Ishikawa (cell line): ENCODE results near the gene APBA2.

Experiments
- CEBPB ChIP-seq: IDR thresholded peaks from 2 replicates; pipeline ENCODE4 v1.6.1; 2012
- CREB1 ChIP-seq: IDR thresholded peaks from 2 replicates; pipeline ENCODE4 v1.6.1; 2012; ENCODE audit warnings: low read depth
- EGR1 ChIP-seq: IDR thresholded peaks from 2 replicates; pipeline ENCODE4 v1.6.1; 2012
- EP300 ChIP-seq: IDR thresholded peaks from 2 replicates; pipeline ENCODE4 v1.6.1; 2012; ENCODE audit warnings: borderline replicate concordance
- FOXM1 ChIP-seq: IDR thresholded peaks from 2 replicates; pipeline ENCODE4 v1.6.1; 2012; ENCODE audit warnings: low read depth, borderline replicate concordance
- NFIC ChIP-seq: IDR thresholded peaks from 2 replicates; pipeline ENCODE4 v1.6.1; 2012
- RAD21 ChIP-seq: IDR thresholded peaks from 2 replicates; pipeline ENCODE4 v1.6.1; 2012; ENCODE audit warnings: low read depth
- TAF1 ChIP-seq: IDR thresholded peaks from 2 replicates; pipeline ENCODE4 v1.6.1; 2012; ENCODE audit warnings: low read depth, mild to moderate bottlenecking
- TCF12 ChIP-seq: IDR thresholded peaks from 2 replicates; pipeline ENCODE4 v1.6.1; 2012; ENCODE audit warnings: low read depth
- TEAD4 ChIP-seq: IDR thresholded peaks from 2 replicates; pipeline ENCODE4 v1.6.1; 2012
- YY1 ChIP-seq: IDR thresholded peaks from 2 replicates; pipeline ENCODE4 v1.6.1; 2012; ENCODE audit warnings: low read depth
- ZBTB7A ChIP-seq: IDR thresholded peaks from 2 replicates; pipeline ENCODE4 v1.6.1; 2012; ENCODE audit warnings: low read depth
- TF ChIP-seq, protein P1 (sequence below): IDR thresholded peaks from 2 replicates; pipeline ENCODE4 v1.6.1; 2012; ENCODE audit warnings: low read depth, mild to moderate bottlenecking
- TF ChIP-seq, protein P2 (sequence below): IDR thresholded peaks from 2 replicates; pipeline ENCODE4 v1.6.1; 2012
- TF ChIP-seq, protein P3 (sequence below): IDR thresholded peaks from 2 replicates; pipeline ENCODE4 v1.6.1; 2012

APBA2 gene

DNA sequence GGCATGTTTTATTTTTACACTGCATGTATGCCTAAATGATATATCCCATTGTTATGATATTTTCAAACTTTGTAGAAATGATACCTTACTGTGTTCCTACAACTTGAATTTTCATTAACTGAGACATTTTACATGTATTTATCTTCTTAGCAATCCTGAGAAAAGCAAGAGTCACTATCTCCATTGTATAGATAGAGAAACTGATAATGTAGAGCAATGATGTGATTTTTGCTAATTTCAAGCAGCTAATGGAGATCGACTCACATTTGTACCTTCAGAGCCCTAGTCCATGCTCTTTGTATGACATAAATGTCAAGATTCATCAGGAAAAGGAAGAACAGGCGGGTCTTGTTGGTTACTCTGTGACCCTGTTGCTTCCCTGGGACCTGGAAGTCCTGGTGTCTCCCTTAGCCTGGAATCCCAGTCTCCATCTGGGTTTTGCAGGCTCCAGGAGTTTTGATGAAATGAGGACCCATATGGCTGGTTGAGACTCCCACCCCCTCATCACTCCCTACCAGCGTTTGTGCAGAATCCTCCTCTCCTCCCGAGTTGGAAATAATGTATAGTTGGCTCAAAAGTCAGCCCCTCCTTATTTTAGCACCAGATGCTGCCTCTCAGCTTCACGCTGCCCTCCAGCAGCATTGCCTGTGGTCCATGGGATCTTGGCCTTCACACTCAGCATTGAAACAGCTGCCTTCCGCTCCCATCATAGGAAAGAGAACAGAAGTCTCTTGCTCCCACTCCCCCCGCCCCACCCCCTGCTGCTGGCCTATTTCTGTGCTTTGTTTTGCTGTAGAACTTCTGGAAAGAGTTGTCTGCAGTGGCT, 67.1 kb downstream of the APBA2 start:
- TF ChIP-seq TAF1 (no peak), NFIC (no peak), TCF12 (no peak), FOXM1 (no peak), EP300 (no peak), CREB1 (no peak), TEAD4 (no peak), CEBPB (no peak), ZBTB7A (no peak), YY1 (no peak), RAD21 (no peak)
- TF ChIP-seq, protein P1, sequence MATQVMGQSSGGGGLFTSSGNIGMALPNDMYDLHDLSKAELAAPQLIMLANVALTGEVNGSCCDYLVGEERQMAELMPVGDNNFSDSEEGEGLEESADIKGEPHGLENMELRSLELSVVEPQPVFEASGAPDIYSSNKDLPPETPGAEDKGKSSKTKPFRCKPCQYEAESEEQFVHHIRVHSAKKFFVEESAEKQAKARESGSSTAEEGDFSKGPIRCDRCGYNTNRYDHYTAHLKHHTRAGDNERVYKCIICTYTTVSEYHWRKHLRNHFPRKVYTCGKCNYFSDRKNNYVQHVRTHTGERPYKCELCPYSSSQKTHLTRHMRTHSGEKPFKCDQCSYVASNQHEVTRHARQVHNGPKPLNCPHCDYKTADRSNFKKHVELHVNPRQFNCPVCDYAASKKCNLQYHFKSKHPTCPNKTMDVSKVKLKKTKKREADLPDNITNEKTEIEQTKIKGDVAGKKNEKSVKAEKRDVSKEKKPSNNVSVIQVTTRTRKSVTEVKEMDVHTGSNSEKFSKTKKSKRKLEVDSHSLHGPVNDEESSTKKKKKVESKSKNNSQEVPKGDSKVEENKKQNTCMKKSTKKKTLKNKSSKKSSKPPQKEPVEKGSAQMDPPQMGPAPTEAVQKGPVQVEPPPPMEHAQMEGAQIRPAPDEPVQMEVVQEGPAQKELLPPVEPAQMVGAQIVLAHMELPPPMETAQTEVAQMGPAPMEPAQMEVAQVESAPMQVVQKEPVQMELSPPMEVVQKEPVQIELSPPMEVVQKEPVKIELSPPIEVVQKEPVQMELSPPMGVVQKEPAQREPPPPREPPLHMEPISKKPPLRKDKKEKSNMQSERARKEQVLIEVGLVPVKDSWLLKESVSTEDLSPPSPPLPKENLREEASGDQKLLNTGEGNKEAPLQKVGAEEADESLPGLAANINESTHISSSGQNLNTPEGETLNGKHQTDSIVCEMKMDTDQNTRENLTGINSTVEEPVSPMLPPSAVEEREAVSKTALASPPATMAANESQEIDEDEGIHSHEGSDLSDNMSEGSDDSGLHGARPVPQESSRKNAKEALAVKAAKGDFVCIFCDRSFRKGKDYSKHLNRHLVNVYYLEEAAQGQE: no peak
- TF ChIP-seq, protein P2, sequence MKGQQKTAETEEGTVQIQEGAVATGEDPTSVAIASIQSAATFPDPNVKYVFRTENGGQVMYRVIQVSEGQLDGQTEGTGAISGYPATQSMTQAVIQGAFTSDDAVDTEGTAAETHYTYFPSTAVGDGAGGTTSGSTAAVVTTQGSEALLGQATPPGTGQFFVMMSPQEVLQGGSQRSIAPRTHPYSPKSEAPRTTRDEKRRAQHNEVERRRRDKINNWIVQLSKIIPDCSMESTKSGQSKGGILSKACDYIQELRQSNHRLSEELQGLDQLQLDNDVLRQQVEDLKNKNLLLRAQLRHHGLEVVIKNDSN: no peak

DNA sequence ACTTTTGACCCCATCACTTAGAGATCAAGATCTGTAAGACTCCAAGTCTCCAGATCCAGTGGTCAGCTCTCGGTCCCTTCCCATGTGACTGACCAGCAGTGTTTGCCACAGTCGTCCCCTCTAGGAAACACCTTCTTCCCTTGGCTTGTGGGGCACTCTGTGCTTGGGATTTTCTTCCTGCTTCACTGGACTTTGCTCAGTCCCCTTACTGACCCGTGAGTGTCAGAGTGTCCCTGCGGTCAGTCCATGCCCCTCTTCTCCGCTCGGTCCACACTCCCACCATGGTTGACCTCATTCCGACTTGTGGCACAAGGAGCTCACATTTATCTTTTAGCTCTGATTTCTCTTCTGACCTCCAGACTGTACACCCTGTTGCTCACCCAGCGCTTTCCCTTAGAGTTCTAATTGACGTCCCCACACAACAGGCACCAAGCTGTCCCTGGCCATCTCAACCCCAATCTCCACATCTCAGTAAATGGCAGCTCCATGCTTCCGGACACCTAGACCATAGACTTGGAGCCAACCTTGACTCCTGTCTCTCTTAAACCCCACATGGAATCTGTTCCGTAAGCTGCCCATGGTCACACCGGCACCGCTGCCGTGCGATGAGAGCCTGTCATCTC, 67.9 kb downstream of the APBA2 start:
- TF ChIP-seq CEBPB (no peak), ZBTB7A (no peak), NFIC (no peak), CREB1 (no peak), TAF1 (no peak), TEAD4 (no peak), EP300 (no peak), RAD21 (no peak), FOXM1 (no peak), EGR1 (no peak), TCF12 (no peak)
- TF ChIP-seq, protein P3, sequence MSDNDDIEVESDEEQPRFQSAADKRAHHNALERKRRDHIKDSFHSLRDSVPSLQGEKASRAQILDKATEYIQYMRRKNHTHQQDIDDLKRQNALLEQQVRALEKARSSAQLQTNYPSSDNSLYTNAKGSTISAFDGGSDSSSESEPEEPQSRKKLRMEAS: no peak

DNA sequence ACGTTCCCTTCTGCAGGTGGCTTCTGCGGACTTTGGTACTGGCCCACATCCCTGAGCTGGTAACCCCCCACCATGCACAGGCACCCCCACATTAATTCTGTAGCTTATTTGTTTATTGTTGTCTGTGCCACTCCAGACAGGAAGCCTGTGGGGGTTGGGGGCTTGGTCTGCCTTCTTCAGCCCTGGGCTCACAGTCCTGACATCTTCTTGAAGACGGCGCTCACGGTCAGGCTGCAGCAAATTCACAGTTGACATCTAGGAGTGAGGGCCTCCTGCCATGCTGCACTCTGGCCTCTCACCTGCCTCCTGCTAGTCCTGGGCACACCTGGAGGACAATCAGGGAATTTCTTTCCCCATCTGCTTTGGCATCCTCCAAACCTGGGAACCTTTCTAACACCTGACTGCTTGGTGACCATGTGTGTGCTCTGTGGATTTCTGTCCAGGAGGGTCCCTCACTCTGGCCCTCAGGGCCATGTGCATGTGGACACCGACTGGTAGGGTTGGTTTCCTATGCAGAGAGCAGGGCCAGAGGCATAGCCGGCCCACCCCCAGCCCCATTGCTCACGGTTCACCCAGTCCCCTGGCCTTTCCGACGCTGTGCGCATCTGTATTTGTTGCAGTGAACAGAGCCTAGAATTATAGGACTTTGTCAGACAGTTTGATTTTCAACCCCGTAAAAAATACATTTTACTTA, 68.8 kb downstream of the APBA2 start:
- no peak for TF ChIP-seq NFIC
- TF ChIP-seq TCF12: no peak

DNA sequence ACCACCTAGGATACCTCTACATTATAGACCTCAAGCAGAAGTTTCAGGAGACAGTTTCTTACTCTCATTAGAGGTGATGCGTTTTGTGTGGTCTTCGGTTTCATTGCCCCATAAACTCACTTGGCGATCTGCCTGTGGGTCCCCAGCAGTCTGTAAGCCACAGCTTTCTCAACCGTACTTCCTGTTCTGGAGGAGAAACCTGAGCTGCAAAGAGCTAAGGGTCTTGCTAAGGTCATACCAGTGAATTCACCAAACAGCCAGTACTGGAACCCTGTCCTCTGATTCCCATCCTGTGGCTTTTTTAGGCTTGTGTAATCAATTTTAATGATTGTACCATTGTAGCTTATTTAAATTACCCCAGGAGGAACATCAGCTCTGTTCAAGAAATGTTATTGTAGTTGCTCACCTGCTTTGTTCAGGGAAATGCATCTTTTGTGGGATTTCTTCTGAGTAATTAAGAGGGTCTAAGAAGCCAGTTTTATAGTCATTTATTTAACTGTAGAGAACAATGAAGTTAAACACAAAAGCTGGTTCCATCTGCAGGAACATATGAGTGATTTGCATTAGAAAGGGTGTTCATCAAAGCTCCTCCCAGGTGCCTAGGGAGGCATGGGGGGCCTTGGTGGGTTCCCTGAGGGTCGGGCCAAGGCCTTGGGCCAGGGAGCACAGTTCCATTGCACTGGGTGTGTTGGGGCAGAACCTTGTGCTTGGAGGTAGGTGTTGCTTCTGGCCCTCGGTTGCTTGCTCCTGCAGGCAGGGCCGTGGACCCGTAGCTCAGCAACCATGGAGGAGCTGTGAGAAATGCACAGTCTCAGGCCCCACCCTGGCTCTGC, 69.6 kb downstream of the APBA2 start:
- TF ChIP-seq CREB1: no peak
- TF ChIP-seq TCF12: peak; percentile 42; the same call in 1 of the 2 replicates
- TF ChIP-seq, protein P3: no peak
- TF ChIP-seq, protein P2: no peak
- TF ChIP-seq CEBPB: no peak
- TF ChIP-seq EP300: no peak

DNA sequence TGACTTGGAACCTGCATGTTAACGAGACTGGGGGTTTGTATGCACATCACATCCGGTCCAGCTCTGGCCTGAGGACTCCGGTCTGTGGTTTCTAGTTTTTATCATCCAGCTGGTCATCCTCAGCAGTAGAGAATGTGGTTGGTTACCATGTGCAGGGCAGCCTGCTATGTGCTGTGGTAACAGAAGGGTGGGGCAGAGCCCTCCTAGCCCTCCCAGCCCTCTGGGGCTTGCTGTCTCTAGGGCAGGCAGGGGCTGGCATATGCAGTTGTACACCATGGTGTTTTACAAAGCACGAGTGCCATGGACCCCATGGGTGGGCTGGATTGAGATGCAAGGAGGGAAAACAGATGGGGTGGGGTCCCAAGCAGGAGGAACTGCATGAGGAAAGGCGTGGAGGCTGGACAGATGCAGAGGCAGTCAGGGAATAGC, 70.2 kb downstream of the APBA2 start:
- no peak for TF ChIP-seq CREB1
- TF ChIP-seq, protein P2: no peak
- no peak for TF ChIP-seq YY1
- TF ChIP-seq, protein P3: 0 out of 2 replicates have a peak, but pooled peaks have one; percentile 5
- no peak for TF ChIP-seq CEBPB
- TF ChIP-seq NFIC: no peak
- TF ChIP-seq, protein P1: no peak
- TF ChIP-seq ZBTB7A: no peak
